Right forelimb (tissue), 1 donor: Measurements from ENCODE around the gene OR2F1.

Experiments
- DNase-seq: peaks from one replicate; pipeline ENCODE4 v3.0.0-alpha.2; 2018

Gene OR2F1, protein sequence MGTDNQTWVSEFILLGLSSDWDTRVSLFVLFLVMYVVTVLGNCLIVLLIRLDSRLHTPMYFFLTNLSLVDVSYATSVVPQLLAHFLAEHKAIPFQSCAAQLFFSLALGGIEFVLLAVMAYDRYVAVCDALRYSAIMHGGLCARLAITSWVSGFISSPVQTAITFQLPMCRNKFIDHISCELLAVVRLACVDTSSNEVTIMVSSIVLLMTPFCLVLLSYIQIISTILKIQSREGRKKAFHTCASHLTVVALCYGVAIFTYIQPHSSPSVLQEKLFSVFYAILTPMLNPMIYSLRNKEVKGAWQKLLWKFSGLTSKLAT

GRCh38 chr7:143954544-143954943 lies at the start of gene OR2F1:
Gene OR2F1, plus strand, starts transcription at chr7:143954844. Its CDS starts 5,127 bp downstream, at chr7:143959971.
- DNase-seq: no peak

DNA sequence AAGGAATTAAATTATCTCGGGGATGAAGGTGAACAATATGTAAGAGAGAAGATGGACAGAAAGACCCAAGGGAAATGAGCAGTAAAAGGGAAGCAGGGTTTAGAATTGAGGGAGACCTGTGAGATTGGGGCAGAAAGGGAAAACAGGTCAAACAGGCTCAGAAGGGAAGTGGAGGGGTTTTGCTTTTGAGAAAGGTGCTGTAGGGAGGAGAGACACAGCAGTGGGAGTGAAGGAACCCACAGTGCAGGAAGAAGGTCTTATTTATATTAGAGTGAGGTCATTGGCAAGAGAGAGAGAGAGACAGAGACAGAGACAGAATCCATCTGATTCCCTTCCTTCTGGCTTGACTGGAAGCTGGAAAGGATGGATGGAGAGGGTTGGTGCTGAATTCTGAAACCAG lies 49.1 kb upstream of the OR2F1 start:
- no peak for DNase-seq

DNA sequence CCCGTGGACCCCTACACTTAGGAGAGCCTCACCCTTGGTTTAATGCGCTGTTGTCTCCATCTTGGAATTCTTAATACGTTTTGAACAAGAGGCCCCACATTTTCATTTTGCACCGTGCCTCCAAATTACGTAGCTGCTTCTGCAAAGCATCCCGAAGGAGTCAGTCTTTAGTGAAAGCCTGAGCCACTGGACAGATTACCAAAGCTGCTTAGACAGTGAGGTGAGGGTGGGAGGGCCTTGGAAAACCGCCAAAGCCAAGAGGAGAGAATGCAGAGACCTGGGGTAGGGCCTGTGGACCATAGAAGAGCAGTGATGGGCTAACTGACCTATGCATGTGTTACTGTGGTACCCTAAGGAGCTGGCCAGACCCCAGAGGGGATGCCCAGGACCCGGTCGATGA lies 48.5 kb upstream of the OR2F1 start:
- DNase-seq: no peak

- DNase-seq: no peak
These were observed 47.7 kb upstream of the OR2F1 start for GRCh38 chr7:143906895-143907294.

DNA sequence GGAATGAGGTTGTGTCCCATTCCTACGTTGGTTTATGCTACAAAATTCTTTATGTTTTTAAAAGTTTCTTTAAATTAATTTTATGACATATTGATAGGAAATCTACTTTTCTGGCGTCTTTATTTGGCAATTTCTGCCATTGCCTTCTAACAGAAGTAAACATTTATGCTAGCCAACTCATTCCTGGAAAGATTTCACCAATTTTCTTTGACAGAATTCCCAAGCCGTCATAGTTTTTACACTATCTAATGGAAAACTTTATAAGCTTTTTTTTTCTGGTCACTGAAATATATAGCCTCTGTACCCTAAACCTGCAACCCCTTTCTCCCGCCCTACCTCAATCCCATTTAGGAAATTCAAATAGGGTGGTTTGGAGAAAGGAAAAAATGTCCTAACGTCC lies 46.5 kb upstream of the OR2F1 start:
- no peak for DNase-seq

GRCh38 chr7:143909863-143910262 lies 44.8 kb upstream of the OR2F1 start:
- DNase-seq: no peak

- DNase-seq: no peak
These were observed 44.0 kb upstream of the OR2F1 start for GRCh38 chr7:143910473-143911248.

- no peak for DNase-seq
These were observed 40.6 kb upstream of the OR2F1 start for GRCh38 chr7:143913945-143914615.

DNA sequence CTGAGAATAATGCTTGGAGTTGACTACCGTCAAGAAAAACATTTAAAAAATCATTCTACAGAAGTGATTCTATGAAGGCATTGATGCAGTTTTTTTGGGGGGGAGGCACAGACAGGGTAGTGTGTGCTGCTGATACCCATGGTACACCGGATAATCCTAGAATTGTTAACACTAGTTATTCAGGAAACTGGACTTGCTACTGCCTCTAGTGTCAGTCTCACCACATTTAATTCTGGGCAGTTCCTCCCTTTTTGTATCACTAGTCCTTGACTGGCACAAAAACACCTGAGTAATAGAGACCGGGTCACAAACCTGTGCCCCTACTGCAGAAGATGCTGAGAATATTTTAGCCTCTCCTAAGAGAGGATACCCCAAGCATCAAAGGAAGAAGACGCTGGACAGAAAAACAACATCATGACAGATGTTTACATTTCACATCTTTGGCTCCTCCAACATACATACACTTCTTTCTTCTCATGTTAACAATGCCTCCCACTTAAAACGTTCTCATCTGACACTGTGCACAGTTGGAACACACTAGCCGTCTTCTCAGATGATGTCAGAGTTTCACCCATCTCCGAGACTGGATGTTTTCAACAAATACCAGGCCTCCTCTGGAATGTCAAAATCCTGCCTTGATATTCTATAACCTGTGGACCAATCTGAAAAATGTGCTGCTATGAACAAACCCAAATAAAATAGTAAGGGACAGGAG lies 39.5 kb upstream of the OR2F1 start:
- DNase-seq: no peak

DNA sequence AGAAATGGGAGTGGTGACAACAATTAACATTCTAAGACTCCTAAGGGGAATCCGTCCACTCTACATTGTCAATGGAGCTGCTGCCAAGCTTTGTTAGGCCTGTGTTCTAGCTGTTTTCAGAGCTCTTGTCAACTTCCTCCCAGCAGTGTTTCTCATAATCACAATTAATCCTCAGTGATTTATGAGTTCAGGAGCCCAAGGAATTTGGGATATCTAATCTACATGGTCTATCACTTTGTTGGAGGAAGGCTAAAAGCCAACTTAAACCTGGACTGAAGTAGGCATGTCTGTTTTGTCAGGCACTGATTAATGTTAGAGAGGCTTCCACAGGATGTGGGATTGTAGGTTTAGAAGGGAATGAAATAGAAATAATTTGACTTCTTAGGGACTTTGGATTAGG lies 29.8 kb upstream of the OR2F1 start:
- DNase-seq: no peak

GRCh38 chr7:143929224-143929920 lies 25.3 kb upstream of the OR2F1 start:
- no peak for DNase-seq

DNA sequence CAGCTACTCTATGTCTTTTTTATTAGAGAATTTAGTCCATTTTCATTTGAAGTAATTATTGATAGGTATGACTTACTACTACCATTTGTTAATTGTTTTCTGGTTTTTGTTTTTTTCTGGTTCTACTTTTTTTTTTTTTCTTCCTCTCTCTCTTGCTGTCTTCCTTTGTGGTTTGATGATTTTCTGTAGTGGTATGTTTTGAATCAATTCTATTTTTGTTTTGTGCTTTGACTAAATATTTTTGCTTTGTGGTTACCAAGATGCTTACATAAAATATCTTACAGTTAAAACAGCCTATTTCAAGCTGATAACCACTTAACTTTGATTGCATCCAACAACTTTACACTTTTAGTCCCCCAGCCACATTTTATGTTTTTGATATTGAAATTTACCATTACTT lies 22.9 kb upstream of the OR2F1 start:
- no peak for DNase-seq

DNA sequence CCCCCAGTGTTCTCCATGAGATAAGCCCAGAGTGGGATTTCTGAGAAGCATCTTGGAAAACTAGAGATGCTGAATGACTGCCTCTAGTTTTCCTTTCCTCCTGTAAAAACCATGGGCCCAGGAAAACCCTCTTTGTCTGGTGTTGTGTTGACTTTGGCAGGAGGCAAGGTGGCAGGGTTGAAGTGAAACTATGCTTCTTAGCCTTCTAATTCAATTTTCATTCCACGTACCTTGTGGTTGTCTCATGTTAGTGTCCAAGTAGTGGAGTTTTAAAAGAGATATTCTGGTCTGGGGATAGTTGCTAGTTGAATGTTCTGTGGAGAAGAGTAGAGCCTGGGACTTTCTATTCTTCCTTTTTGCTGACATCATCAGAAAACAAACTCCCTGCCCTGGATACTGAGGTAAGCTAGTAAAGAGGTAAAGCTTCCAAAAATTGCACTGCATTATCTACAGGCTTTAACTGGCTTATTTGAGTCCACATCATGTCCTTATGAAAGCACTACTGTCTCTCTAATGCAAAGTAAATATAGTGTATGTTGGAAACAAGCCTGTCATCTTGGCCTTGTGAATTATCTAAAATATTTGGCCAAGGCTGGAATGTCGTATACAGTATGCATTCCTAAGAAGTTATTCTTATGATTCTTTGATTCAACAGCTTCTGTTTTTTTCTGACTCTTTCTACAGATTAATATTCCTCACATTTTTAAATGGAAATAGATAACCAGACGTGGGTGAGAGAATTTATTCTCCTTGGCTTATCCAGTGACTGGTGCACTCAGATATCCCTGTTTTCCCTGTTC lies 19.9 kb upstream of the OR2F1 start, which contains the start of gene OR2F2:
Gene OR2F2, plus strand, starts transcription at position 708 of the 800 bp plus-strand sequence. Its CDS starts 0 bp downstream, at position 708.
- no peak for DNase-seq

- DNase-seq: no peak
These were observed 18.3 kb upstream of the OR2F1 start for GRCh38 chr7:143936087-143937009.

GRCh38 chr7:143938379-143939243 lies 16.0 kb upstream of the OR2F1 start:
- DNase-seq: no peak

GRCh38 chr7:143945423-143945822 lies 9.2 kb upstream of the OR2F1 start:
- DNase-seq: no peak

- DNase-seq: no peak
These were observed 7.5 kb upstream of the OR2F1 start for GRCh38 chr7:143947111-143947510.

GRCh38 chr7:143948733-143949132 lies 5.9 kb upstream of the OR2F1 start:
- no peak for DNase-seq

DNA sequence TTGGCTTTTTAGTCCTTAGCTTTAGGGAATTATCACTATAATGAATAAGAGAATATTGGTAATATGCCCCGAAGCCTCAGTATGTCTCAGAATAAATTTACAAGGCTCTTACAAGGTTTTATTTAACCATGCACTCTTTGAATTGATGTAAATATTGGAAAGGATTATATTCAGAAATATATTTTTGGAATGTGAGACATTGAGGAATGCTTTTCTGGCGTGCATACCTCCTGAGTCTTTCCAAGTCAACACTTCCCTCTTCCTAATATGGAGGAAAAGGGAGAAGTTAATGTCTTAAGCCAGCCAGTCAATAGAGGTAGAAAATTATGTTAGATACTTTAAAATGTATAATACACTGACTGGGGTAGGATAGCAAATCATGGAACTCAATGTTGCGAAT lies 1.2 kb upstream of the OR2F1 start:
- no peak for DNase-seq
